ENCODE data around the gene MAPK13. TPM values are rescaled to one million over a fixed set of nuclear protein-coding genes. Genes with fewer than 3 reads are reported as not detected.
"Not testable (repeated sequence)": the region's sequence is repeated elsewhere in the genome, so short reads cannot be mapped to it uniquely, and the experiment has no call there.

Gene MAPK13
- total RNA-seq, 6 experiments from 2014 or later: 5.7 to 12.4 (median 6.5) TPM

DNA sequence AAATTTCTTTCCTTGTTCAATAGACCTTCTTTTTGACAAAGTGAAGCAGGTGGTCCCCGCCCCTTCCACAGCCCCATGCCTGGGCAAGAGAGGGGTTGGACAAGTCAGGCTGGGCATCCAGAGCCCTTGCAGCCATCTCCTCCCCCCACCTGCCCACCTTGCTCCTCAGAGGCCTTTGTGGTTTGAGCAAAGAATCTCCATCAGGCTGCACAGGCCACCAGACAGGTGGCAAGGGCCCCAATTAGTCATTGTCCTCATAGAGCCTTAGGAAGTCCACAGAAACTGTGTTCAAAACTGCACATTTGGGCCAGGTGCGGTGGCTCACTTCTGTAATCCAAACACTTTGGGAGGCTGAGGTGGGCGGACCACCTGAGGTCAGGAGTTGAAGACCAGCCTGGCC is 1.5 kb upstream of the MAPK13 start:
- H3K4me1 Mint-ChIP-seq (ENCODE audit: low read depth): peaks cover 74% of the 10 kb centered on the region
- H3K9me3 Mint-ChIP-seq: no peaks in the 10 kb centered on the region
- H3K4me3 Mint-ChIP-seq: peak overlapping the region; percentile 23; the same call in 1 of the 2 replicates
- H3K27ac Mint-ChIP-seq: peak overlapping the region; percentile 92; the same call in 1 of the 2 replicates
- no peaks in the 10 kb centered on the region for H3K36me3 Mint-ChIP-seq (ENCODE audit: low read depth)
- no peaks in the 10 kb centered on the region for H3K27me3 Mint-ChIP-seq (ENCODE audit: insufficient read depth)
- DNase-seq: no peak
- TF ChIP-seq CTCF (IDR thresholded peaks at IDR 0.05): no peak

DNA sequence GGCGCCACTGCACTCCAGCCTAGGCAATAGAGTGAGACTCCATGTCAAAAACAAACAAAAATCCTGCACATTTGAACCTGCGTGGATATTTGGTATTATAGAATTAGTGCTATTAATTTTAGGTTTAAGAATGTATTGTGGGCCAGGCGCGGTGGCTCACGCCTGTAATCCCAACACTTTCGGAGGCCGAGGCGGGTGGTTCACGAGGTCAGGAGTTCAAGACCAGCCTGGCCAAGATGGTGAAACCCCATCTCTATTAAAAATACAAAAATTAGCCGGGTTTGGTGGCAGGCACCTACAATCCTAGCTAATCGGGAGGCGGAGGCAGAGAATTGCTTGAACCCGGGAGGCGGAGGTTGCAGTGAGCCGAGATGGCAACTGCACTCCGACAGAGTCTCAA is 979 bp upstream of the MAPK13 start:
- H3K36me3 Mint-ChIP-seq (ENCODE audit: low read depth); H3K27ac Mint-ChIP-seq; H3K9me3 Mint-ChIP-seq; H3K27me3 Mint-ChIP-seq (ENCODE audit: insufficient read depth); DNase-seq; H3K4me3 Mint-ChIP-seq: not testable (repeated sequence)
- H3K4me1 Mint-ChIP-seq (ENCODE audit: low read depth): peaks cover 74% of the 10 kb centered on the region

GRCh38 chr6:36130667-36131510 is 576 bp downstream of the MAPK13 start:
- TF ChIP-seq CTCF (IDR thresholded peaks at IDR 0.05): peak; percentile 33
- no peaks in the 10 kb centered on the region for H3K36me3 Mint-ChIP-seq (ENCODE audit: low read depth)
- no peak for DNase-seq
- peak overlapping the region; percentile 86 for H3K27ac Mint-ChIP-seq
- H3K4me3 Mint-ChIP-seq: peak overlapping the region; percentile 62
- no peaks in the 10 kb centered on the region for H3K27me3 Mint-ChIP-seq (ENCODE audit: insufficient read depth)
- peaks cover 63% of the 10 kb centered on the region for H3K4me1 Mint-ChIP-seq (ENCODE audit: low read depth)
- no peaks in the 10 kb centered on the region for H3K9me3 Mint-ChIP-seq

DNA sequence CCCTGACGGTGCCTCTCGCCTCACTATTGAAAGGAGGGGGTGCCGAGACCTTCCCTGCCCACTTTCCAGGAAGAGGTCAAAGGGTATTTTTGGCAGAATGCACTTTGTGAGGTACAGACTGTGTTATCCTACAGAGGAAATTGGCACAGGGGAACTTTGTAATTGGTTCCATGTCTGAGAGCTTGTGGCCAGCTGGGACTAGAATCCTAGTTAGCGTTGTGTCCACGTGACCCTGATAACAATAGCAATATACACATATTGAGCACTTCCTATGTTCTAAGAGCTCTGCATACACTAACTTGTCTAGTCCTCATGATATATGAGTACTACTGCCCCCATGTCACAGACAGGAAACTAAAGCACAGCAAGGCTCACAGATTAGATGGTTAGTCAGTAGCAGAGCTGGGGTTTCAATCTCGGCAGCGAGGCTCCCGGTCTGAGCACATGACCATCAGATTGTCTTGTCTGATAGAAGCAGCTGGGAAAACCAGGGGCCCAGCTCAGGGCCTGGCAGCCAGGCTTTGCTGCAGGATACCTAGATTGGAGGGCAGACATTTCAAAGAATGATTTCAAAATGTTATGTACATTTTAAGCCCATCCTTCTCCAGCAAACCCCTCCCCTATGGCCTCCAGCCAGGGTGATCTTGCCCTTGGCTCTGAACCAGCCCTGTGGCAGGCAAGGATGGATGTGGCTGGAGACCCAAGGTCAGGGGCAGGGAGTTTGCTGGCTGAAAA is 1.4 kb downstream of the MAPK13 start:
- H3K27ac Mint-ChIP-seq: peak overlapping the region; percentile 86
- no peaks in the 10 kb centered on the region for H3K36me3 Mint-ChIP-seq (ENCODE audit: low read depth)
- H3K27me3 Mint-ChIP-seq (ENCODE audit: insufficient read depth): no peaks in the 10 kb centered on the region
- no peak for TF ChIP-seq CTCF (IDR thresholded peaks at IDR 0.05)
- peak overlapping the region; percentile 62 for H3K4me3 Mint-ChIP-seq
- H3K9me3 Mint-ChIP-seq: no peaks in the 10 kb centered on the region
- peak; percentile 76 for DNase-seq
- peaks cover 55% of the 10 kb centered on the region for H3K4me1 Mint-ChIP-seq (ENCODE audit: low read depth)

- DNase-seq: no peak
- Mint-ChIP-seq H3K27me3 (ENCODE audit: insufficient read depth) (no peaks in the 10 kb centered on the region), H3K9me3 (no peaks in the 10 kb centered on the region), H3K27ac (peak overlapping the region; percentile 86), H3K4me3 (no peak overlapping the region), H3K36me3 (ENCODE audit: low read depth) (no peaks in the 10 kb centered on the region), H3K4me1 (ENCODE audit: low read depth) (peaks cover 48% of the 10 kb centered on the region)
- TF ChIP-seq CTCF (IDR thresholded peaks at IDR 0.05): no peak
Measured at GRCh38 chr6:36132246-36132895, 2.1 kb downstream of the MAPK13 start.
